Stimulated activated CD4-positive, alpha-beta T cell treated with anti-CD3 and anti-CD28 coated beads, TNF-alpha, amount 100 ng/mL, for 1 hour (primary cell): ENCODE measurements around the gene NBPF6.
"Not testable (repeated sequence)": the region's sequence is repeated elsewhere in the genome, so short reads cannot be mapped to it uniquely, and the experiment has no call there.

Experiments used
- DNase-seq, 3 donors: peaks; one replicate each; pipeline ENCODE4 v3.0.0-alpha.2; 2020; ENCODE audit warnings: low read depth in 3 of 3, low spot score in 1 of 3

NBPF6 gene, protein sequence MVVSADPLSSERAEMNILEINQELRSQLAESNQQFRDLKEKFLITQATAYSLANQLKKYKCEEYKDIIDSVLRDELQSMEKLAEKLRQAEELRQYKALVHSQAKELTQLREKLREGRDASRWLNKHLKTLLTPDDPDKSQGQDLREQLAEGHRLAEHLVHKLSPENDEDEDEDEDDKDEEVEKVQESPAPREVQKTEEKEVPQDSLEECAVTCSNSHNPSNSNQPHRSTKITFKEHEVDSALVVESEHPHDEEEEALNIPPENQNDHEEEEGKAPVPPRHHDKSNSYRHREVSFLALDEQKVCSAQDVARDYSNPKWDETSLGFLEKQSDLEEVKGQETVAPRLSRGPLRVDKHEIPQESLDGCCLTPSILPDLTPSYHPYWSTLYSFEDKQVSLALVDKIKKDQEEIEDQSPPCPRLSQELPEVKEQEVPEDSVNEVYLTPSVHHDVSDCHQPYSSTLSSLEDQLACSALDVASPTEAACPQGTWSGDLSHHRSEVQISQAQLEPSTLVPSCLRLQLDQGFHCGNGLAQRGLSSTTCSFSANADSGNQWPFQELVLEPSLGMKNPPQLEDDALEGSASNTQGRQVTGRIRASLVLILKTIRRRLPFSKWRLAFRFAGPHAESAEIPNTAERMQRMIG

DNA sequence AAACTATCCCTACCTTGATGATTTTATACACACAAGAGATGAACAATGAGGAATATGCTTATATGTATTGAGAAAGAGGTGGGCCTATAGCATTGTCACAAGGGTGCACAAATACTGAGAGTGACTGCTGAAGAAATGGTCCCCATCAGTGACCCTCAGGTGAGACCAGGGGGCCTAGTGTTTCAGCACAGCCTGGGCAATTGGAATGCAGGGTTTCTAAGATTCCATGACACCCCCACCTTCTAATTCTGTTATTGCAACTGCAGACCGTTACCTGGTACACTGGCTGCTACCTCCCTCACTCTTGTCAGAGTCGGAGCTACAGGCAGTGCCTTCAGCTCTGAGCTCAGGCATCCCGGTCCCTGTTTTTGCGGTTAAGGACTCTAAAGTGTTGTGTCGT, at the start of gene NBPF6:
Gene NBPF6 (plus strand): TSS at position 301 of the 400 bp plus-strand sequence. CDS start 259 bp downstream, outside the sequence.
- DNase-seq = not testable (repeated sequence)

DNA sequence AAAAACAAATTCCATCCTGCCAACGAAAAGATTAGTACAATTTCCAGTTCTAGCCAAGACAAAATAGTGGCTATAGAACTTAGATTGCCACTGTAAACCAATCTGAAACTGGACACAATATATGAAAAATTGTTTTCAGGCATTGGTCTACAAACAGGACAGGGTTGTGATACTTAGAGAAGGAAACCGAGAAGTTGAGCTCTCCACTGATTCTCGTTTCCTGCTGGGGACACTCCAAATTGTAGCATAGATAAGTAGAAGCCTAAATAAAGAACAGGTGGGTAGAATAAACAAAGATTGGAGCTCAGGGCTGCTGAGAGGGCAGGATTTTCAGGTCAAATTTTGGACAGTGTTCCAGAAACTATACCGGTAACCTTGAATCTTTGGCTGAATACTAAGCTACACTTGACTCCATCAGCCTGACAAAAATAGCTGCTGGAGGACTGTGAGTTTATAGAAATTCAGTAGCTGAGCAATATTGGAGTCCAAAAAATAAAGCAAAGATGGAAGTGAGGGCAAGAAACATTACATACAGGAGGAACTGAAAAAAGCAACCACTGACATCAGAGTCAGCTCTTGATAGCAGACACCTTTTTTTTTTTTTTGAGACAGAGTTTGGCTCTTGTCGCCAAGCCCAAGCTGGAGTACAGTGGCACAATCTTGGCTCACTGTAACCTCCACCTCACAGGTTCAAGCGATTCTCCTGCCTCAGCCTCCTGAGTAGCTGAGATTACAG, 38.9 kb upstream of the NBPF6 start:
- DNase-seq = not testable (repeated sequence)

DNA sequence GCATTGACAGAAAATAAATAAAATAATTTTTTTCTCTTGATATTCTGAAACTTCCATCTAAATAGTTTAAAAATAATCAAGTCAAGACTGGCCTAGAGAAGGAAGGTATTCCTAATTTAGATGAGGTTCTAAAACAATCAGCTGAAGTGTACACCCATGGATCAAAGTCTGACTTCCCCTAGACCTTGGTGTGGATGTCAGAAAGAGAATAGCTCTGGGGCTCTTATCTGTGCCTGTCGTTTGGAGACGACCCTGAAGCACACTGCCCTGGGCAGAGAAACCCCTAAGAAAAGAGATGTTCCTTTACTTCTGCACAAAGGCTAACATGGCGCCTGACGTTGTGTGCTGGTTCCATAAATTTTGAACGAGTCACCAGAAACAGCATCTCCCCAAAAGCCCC, 30.0 kb upstream of the NBPF6 start:
- DNase-seq = not testable (repeated sequence)

DNA sequence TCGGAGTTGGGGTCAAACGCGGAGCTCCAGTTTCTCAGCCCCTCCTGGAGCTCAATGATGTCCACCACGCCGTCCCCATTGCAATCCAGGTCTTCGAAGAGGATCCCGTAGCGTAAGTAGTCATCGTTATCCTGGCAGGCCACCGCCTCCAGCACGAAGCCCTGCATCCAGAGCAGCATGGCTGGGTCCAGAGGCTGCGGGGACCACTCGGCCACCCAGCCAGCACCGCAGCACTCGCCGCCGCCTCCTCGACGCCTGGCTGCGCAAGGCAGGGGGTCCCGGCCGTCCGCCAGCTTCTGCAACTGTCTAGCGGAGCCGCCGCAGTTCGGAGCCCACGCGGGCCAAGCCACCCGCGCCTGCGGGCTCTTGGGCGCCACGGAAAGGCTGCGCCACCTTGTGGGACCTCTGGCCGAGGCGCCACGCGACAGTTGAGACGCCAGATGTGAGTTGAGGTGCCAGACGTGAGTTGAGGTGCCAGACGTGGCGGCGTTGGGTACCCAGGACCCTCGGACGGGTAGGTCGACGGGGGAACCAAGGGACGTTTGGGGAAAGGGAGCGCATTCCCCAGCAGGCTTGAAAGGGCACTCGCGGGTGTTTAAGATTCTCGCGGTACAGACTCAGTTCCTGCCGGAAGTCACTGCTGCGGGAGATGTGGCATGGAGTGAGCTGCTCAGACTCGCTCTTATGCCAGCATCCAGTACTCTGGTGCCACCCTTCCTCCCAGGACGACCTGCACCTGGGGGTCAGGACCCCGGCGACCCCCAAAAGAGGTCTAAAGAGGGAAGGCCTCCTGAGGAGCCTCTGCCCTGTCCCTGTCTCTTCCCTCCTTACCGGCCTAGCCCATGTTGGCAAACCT, 28.9 kb upstream of the NBPF6 start:
- DNase-seq = not testable (repeated sequence)

DNA sequence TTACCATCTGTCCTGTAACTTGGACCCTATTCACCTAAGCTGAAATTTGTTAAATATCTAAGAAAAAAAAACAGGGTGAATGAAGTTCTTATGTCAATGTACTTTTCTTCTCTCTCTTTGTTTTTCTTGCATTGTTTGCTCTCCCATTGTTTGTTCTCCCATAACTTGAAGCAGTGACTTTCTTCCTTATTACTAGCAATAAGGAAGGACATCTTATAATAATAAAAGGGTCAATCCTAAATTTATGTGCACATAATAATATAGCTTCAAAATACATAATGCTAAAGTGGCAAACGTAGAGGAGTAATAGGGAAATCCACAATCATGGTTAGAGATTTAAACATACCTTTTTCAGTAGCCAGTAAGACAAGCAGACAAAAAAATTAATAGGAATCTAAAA, 23.3 kb upstream of the NBPF6 start:
- not testable (repeated sequence) for DNase-seq

DNA sequence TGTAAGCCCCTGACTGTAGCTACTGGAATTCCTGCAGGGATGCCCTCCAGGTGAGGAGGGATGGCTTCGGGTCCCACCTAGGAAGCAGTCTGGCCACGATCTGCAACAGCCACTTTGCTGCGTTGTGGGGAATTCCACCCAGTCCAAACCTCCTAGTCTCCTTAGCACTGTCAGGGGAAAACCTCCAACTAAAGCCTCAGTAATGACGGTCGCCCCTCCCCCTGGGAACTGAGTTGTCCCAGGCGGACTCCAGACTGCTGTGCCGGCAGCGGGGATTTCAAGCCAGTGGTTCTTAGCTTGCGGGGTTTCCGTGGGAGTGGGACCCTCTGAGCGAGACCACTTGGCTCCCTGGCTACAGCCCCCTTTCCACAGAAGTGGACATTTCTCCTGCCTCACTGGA, 18.1 kb upstream of the NBPF6 start:
- not testable (repeated sequence) for DNase-seq

DNA sequence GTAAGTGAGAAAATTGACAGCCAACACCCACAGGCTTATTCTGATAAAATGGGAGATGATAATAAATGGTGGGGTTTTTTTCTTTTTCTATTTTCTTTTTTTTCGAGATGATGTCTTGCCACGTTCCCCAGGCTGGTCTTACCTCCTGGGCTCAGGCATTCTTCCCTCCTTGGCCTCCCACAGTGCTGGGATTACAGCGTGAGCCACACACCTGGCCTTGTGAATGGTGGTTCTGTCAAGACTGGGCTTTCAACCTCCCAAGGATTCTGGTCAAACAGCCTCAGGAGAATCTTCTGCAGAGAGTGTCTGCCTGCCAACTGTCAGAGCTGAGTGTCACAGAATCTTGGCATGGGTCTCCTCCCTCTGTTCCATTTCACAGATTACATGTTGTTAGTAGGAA, 16.7 kb upstream of the NBPF6 start:
- not testable (repeated sequence) for DNase-seq

DNA sequence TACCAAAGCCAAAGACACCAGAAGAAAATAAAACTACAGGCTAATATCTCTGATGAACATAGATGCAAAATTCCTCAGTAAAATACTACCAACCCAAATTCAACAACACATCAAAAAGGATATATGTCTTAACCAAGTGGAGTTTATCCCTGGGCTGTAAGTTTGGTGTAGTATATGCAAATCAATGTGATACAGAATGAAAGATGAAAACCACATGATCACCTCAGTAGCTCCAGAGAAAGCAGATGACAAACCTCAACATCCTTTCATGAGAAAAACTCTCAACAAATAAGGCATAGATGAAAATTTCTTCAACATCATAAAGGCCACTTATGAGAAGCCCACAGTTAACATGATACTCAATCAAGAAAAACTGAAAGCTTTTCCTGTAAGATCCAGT, 11.6 kb upstream of the NBPF6 start:
- DNase-seq = not testable (repeated sequence)

DNA sequence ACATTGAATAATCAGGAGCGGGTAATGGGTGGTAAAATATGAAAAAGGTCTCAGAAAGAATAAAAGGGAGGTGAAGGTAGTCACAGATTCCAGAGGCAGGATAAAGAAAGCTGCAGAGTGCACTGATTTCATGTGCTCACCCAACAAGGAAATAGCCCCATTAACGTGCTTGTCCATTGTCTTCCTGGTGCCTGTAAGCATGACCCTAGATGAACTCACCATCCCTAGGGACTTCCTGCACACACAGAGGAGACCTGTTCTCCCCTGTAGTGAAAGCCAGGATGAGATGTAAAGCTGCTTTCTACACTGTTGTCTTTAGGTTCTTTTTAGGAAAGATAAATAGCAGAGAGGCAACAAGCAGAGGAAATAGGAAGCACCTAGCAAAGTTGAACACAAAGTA, 4.4 kb downstream of the NBPF6 start:
- not testable (repeated sequence) for DNase-seq

DNA sequence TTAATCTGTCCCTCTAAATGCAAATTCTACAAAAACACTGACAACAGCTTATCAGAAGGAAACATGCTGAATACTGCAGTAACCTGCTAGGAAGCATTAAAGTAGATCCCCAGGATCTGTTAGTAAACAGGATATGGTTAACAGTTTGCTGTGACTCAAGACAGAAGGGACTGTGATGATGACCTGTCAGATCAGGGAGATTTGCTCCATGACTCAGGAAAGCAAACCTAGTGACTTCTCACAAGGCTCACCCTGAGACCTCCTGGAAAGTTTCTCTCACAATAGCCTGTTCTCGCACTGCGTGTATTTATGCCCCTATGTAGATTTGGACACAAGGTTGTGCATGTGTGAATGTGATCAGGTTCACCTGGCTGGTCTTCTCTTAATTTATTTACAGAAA, 8.5 kb downstream of the NBPF6 start:
- DNase-seq = not testable (repeated sequence)

DNA sequence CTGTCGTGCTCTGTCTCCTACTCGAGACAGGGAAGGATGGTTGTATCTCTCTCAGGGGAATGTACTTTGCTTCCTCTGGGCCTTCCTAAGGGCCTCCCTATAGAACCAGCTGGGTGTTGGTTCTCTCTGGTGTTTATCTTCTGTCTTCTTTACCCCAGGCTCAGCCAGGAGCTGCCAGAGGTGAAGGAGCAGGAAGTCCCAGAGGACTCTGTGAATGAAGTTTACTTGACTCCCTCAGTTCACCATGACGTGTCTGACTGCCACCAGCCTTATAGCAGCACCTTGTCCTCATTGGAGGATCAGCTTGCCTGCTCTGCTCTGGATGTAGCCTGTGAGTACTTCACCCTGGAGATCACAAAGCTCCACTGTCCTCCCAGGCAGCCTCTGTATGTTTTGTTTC, 11.6 kb downstream of the NBPF6 start:
- not testable (repeated sequence) for DNase-seq

DNA sequence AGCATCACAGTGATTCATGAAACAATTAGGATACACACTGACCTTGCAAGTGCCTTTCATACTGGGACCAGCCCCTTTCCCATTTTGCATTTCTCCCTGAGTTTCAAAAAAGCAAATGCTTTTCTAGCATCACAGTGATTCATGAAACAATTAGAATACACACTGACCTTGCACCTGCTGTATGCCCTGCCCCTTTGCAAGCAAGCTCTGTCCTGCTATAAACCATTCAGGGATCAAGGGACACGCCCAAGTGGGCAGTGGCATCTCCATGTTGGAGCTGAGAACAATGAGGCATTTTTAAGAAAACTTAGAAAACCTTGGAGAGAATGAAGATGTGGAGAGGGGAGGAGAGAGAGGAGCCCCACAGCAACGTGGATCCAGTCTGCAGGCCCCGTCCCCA, 13.8 kb downstream of the NBPF6 start:
- DNase-seq = not testable (repeated sequence)

DNA sequence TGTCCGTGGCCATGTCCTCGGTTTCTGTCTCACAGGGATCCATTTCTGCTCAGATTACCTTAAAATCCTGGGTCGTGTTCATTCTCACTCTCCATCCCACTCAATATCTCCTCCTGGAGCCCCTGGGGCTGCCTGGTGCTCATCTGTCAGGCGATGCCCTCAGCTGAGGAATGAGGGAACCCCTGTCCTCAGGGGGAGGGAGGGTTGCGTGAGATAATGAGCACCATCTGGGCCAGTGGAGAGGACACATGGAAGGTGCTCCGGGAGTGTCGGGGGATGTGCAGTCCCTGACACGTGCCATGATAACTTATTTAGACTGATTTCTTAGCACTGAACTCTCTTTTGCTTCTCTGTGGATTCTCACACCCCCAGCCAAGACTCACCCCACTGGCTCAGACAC, 16.0 kb downstream of the NBPF6 start:
- DNase-seq = not testable (repeated sequence)

DNA sequence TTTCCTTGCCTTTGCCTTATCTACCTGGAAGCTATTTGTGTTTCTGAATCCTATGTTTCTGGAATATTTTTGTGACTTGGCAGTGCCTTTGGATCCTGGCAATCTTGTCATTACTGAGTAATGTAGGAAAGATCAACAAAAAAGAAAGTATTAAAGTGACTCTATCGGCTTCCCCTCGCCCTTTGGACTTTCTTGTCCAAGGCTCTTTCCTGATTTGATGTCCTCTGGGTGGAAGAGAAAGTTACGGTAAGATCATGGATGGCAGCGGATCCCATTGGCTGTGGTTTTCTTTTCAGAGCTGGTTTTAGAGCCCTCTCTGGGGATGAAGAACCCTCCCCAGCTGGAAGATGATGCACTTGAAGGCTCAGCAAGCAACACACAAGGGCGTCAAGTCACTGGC, 17.0 kb downstream of the NBPF6 start:
- not testable (repeated sequence) for DNase-seq

DNA sequence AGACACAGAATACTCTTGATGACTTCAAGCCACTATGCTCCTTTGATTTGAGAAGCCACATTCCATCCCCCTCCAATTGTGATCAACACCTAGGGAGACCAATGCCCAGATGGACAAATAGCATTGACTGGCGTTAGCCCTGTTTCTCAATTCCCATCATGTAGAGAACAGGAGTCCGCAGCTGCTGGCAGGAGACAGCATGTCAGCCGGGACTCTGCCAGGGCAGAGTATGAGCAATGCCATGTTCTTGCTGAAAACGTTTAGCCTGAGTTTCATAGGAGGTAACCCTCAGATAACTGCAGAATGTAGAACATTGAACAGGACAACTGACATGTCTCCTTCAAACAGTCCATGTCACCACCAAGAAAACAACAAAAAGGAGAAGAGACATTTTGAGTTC, 20.6 kb downstream of the NBPF6 start:
- not testable (repeated sequence) for DNase-seq

DNA sequence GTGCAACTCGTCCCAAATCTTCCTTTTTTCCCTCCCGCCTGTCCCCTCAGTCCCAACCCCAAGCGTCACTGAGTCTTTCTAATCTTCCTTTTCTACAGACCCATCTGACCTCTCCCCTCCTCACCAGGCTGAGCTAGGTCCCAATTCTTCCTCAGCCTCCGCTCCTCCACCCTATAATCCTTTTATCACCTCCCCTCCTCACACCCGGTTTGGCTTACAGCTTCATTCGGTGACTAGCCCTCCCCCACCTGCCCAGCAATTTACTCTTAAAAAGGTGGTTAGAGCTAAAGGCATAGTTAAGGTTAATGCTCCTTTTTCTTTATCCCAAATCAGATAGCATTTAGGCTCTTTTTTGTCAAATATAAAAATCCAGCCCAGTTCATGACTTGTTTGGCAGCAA, 24.4 kb downstream of the NBPF6 start:
- not testable (repeated sequence) for DNase-seq

DNA sequence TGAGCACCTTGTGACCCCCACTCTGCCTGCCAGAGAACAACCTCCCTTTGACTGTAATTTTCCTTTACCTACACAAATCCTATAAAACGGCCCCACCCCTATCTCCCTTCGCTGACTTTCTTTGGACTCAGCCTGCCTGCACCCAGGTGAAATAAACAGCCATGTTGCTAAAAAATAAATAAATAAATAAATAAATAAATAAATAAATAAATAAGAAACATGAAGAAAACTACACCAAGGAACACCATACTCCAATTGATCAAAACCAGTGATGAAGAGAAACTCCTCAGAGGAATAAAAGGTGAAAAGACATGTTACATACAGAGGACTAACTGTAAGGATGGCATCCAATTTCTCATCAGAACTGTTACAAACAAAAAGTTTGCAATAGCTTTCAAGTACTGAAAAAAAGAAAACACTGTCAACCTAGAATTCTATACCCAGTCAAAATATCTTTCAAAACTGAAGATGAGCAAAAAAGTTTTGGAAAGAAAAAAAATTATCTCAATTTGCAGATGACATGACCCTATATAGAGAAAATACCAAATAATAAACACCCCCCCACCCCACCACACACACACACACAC, 28.4 kb downstream of the NBPF6 start:
- DNase-seq = no peak

DNA sequence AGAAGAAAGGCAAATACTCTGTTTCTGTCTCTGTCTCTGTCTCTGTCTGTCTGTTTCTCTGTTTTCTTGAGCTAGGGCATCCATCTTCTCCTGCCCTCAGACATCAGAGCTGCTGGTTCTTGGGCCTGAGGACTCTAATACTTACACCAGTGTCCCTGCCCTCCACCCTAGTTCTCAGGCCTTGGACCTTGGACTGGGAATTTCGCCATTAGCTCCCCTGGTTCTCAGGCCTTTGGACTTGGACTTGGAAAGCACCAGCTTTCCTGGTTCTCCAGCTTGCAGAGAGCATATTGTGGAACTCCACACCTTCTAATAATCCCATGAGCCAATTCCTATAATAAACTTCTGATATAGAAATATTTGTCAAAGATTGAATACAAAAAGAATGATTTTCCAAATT, 32.6 kb downstream of the NBPF6 start:
- DNase-seq = no peak

DNA sequence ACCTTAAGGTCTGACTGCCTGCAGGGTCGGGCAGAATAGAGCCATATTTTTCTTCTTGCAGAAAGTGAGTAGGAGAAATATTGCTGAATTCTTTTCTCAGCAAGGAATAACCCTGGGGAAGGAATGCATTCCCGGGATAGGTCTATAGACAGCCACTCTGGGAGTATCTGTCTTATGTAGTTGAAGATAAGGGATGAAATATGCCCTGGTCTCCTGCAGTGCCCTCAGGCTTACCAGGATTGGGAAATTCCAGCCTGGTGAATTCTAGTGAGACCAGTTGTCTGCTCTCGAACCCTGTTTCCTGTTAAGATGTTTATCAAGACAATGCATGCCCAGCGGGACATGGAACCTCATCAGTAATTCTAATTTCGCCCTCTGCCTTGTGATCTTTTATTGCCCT, 35.8 kb downstream of the NBPF6 start:
- not testable (repeated sequence) for DNase-seq

DNA sequence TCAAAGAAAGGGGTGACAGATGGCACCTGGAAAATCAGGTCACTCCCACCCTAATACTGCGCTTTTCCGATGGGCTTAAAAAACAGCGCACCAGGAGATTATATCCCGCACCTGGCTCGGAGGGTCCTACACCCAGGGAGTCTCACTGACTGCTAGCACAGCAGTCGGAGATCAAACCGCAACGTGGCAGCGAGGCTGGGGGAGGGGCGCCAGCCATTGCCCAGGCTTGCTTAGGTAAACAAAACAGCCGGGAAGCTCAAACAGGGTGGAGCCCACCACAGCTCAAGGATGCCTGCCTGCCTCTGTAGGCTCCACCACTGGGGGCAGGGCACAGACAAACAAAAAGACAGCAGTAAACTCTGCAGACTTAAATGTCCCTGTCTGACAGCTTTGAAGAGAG, 36.6 kb downstream of the NBPF6 start:
- not testable (repeated sequence) for DNase-seq
